ENCODE results near the gene SYNRG. TPM values are rescaled to one million over a fixed set of nuclear protein-coding genes. Genes with fewer than 3 reads are reported as not detected.

Gene SYNRG
- total and polyA plus RNA-seq, 4 donors = 5.9 to 67.4 (median 22.3) TPM

GRCh38 chr17:37564252-37564651 is 45.0 kb downstream of the SYNRG start:
- H3K9me3 ChIP-seq (ENCODE audit: control insufficient read depth in 4 of 4, insufficient read depth in 3 of 4, low read length in 3 of 4) = no peaks in the 10 kb centered on the region
- 93 to 100% methylated on average over 3 of the region's 3 CpGs for WGBS, 2 donors

GRCh38 chr17:37562016-37562745 is 47.0 kb downstream of the SYNRG start:
- no peaks in the 10 kb centered on the region for H3K27me3 ChIP-seq (ENCODE audit: control insufficient read depth in 3 of 3, insufficient read depth in 3 of 3, low read length in 2 of 3)
- TF ChIP-seq CTCF (IDR thresholded peaks at IDR 0.05; ENCODE audit: control extremely low read depth, extremely low read depth) = no peak
- no peaks in the 10 kb centered on the region for H3K4me1 ChIP-seq (ENCODE audit: control insufficient read depth in 5 of 5, insufficient read depth in 5 of 5, low read length in 5 of 5)
- H3K36me3 ChIP-seq (ENCODE audit: control insufficient read depth in 4 of 4, insufficient read depth in 4 of 4, low read length in 4 of 4) = peaks cover 11 to 40% (median 25%) of the 10 kb centered on the region in 4 donors
- no peak overlapping the region for H3K27ac ChIP-seq (ENCODE audit: low read depth in 1 of 2, low read length in 1 of 2)
- DNase-seq (no peak), ATAC-seq (ENCODE audit: insufficient read depth, low FRiP score) (no peak)
- H3K9ac ChIP-seq (ENCODE audit: insufficient read depth in 1 of 2, low read length in 2 of 2) = no peak overlapping the region
- no peaks in the 10 kb centered on the region for H3K9me3 ChIP-seq (ENCODE audit: control insufficient read depth in 4 of 4, insufficient read depth in 3 of 4, low read length in 3 of 4)
- 85 to 88% methylated on average over 5 of the region's 5 CpGs for WGBS, 2 donors
- H3K4me3 ChIP-seq = no peak overlapping the region

More at GRCh38 chr17:37564252-37564651, 45.0 kb downstream of the SYNRG start:
- Histone ChIP-seq H3K27me3 (ENCODE audit: control insufficient read depth in 3 of 3, insufficient read depth in 3 of 3, low read length in 2 of 3) (no peaks in the 10 kb centered on the region), H3K9ac (ENCODE audit: insufficient read depth in 1 of 2, low read length in 2 of 2) (peak overlapping the region in 1 of 2 donors; percentile 30), H3K4me1 (ENCODE audit: control insufficient read depth in 5 of 5, insufficient read depth in 5 of 5, low read length in 5 of 5) (no peaks in the 10 kb centered on the region), H3K36me3 (ENCODE audit: control insufficient read depth in 4 of 4, insufficient read depth in 4 of 4, low read length in 4 of 4) (peaks cover 13 to 40% (median 24%) of the 10 kb centered on the region in 4 donors), H3K27ac (ENCODE audit: low read depth in 1 of 2, low read length in 1 of 2) (no peak overlapping the region), H3K4me3 (no peak overlapping the region)
- TF ChIP-seq CTCF (IDR thresholded peaks at IDR 0.05; ENCODE audit: control extremely low read depth, extremely low read depth) = no peak
- DNase-seq = no peak
- ATAC-seq (ENCODE audit: insufficient read depth, low FRiP score) = no peak

GRCh38 chr17:37558299-37558698 is 50.9 kb downstream of the SYNRG start:
- H3K27ac ChIP-seq (ENCODE audit: low read depth in 1 of 2, low read length in 1 of 2) = no peak overlapping the region
- H3K36me3 ChIP-seq (ENCODE audit: control insufficient read depth in 4 of 4, insufficient read depth in 4 of 4, low read length in 4 of 4) = peaks cover 11 to 37% (median 26%) of the 10 kb centered on the region in 4 donors
- H3K9ac ChIP-seq (ENCODE audit: insufficient read depth in 1 of 2, low read length in 2 of 2) = no peak overlapping the region
- no peak for TF ChIP-seq CTCF (IDR thresholded peaks at IDR 0.05; ENCODE audit: control extremely low read depth, extremely low read depth)
- H3K27me3 ChIP-seq (ENCODE audit: control insufficient read depth in 3 of 3, insufficient read depth in 3 of 3, low read length in 2 of 3) = no peaks in the 10 kb centered on the region
- H3K4me1 ChIP-seq (ENCODE audit: control insufficient read depth in 5 of 5, insufficient read depth in 5 of 5, low read length in 5 of 5) = no peaks in the 10 kb centered on the region
- ATAC-seq (ENCODE audit: insufficient read depth, low FRiP score) (no peak), DNase-seq (no peak)
- H3K4me3 ChIP-seq = no peak overlapping the region
- no peaks in the 10 kb centered on the region for H3K9me3 ChIP-seq (ENCODE audit: control insufficient read depth in 4 of 4, insufficient read depth in 3 of 4, low read length in 3 of 4)
- 98% methylated on average over 2 of the region's 2 CpGs for WGBS, 2 donors

Measured in lung (tissue), 12 donors.